DND-41 (cell line): ENCODE measurements around the gene ADAMTSL3.

Source experiments
- ATAC-seq: fragments of 200-7000 bp; cut with Tn5 transposase; 3 replicates; pipeline ENCODE4 v1.9.1; 2021; ENCODE audit warnings: low read depth; ENCODE audit not compliant: insufficient read depth
- DNase-seq: peaks from one replicate; pipeline ENCODE4 v3.0.0-alpha.2; 2020
- H2AFZ ChIP-seq: 2 replicates; pipeline ENCODE4 v1.6.0; 2012; ENCODE audit warnings: low read depth, low read length
- H3K27ac ChIP-seq: 2 replicates; pipeline ENCODE4 v1.5.1; 2012; ENCODE audit warnings: low read length, inconsistent platforms
- H3K27me3 ChIP-seq: fragments of 200-600 bp; sonication (generic); 2 replicates; pipeline ENCODE4 v1.6.0; 2012; ENCODE audit warnings: low read length, mild to moderate bottlenecking, inconsistent platforms; ENCODE audit not compliant: insufficient read depth, poor library complexity
- H3K36me3 ChIP-seq: 2 replicates; pipeline ENCODE4 v1.5.1; 2012; ENCODE audit warnings: low read length, inconsistent platforms; ENCODE audit not compliant: insufficient read depth
- H3K4me1 ChIP-seq: 2 replicates; pipeline ENCODE4 v1.5.1; 2012; ENCODE audit warnings: mild to moderate bottlenecking, low read length; ENCODE audit not compliant: insufficient read depth
- H3K4me2 ChIP-seq: 2 replicates; pipeline ENCODE4 v1.6.0; 2012; ENCODE audit warnings: mild to moderate bottlenecking, moderate library complexity, low read length, inconsistent platforms; ENCODE audit not compliant: insufficient read depth
- H3K4me3 ChIP-seq, 2 experiments: fragments of 200-600 bp in 1 of 2; shearing (Covaris generic) in 1 of 2; 2 replicates each; pipeline ENCODE4 v1.5.1; 2012 to 2016; ENCODE audit warnings: inconsistent platforms in 2 of 2, low read length in 2 of 2, mild to moderate bottlenecking in 2 of 2, low read depth in 1 of 2, moderate library complexity in 1 of 2
- H3K79me2 ChIP-seq: 2 replicates; pipeline ENCODE4 v1.6.0; 2012; ENCODE audit warnings: low read length, inconsistent platforms; ENCODE audit not compliant: insufficient read depth
- H3K9ac ChIP-seq: 2 replicates; pipeline ENCODE4 v1.6.0; 2012; ENCODE audit warnings: low read depth, mild to moderate bottlenecking, inconsistent platforms, low read length, moderate library complexity
- H3K9me3 ChIP-seq: 2 replicates; pipeline ENCODE4 v1.5.1; 2012; ENCODE audit warnings: low read length, moderate library complexity, mild to moderate bottlenecking, inconsistent platforms; ENCODE audit not compliant: insufficient read depth, severe bottlenecking
- H4K20me1 ChIP-seq: 2 replicates; pipeline ENCODE4 v1.6.0; 2012; ENCODE audit warnings: low read length; ENCODE audit not compliant: insufficient read depth
- CTCF ChIP-seq: IDR thresholded peaks from 2 replicates; pipeline ENCODE4 v1.5.1; 2012; ENCODE audit warnings: borderline replicate concordance, low read length, moderate library complexity, mild to moderate bottlenecking; ENCODE audit not compliant: poor library complexity, severe bottlenecking; ENCODE audit errors: extremely low read depth
- EZH2 ChIP-seq: IDR thresholded peaks from 3 replicates; pipeline ENCODE4 v1.6.1; 2012; ENCODE audit warnings: borderline replicate concordance, low read depth, mild to moderate bottlenecking, moderate library complexity, low read length, inconsistent platforms; ENCODE audit not compliant: severe bottlenecking

ADAMTSL3 gene

GRCh38 chr15:84033793-84034553 lies 380.1 kb downstream of the ADAMTSL3 start:
- no peak for TF ChIP-seq CTCF
- TF ChIP-seq EZH2, result no peak
- Histone ChIP-seq H3K36me3 (no peaks in the 10 kb centered on the region), H4K20me1 (no peaks in the 10 kb centered on the region), H2AFZ (no peak overlapping the region), H3K27me3 (peaks cover under 1% of the 10 kb centered on the region), H3K9me3 (no peaks in the 10 kb centered on the region), H3K9ac (no peak overlapping the region), H3K4me3 (no peak overlapping the region), H3K4me1 (no peaks in the 10 kb centered on the region), H3K27ac (no peak overlapping the region), H3K79me2 (no peaks in the 10 kb centered on the region), H3K4me2 (no peak overlapping the region)
- no peak for ATAC-seq
- DNase-seq, result no peak

- TF ChIP-seq EZH2 (no peak), CTCF (peak; percentile 38)
- Histone ChIP-seq H3K4me3 (no peak overlapping the region), H4K20me1 (no peaks in the 10 kb centered on the region), H3K27ac (no peak overlapping the region), H3K27me3 (peaks cover 3% of the 10 kb centered on the region), H3K4me2 (no peak overlapping the region), H3K79me2 (no peaks in the 10 kb centered on the region), H2AFZ (no peak overlapping the region), H3K4me1 (no peaks in the 10 kb centered on the region), H3K36me3 (no peaks in the 10 kb centered on the region), H3K9me3 (no peaks in the 10 kb centered on the region), H3K9ac (no peak overlapping the region)
- DNase-seq (no peak), ATAC-seq (no peak)
Observed at GRCh38 chr15:84034578-84035398, 380.9 kb downstream of the ADAMTSL3 start.

- Histone ChIP-seq H3K79me2 (no peaks in the 10 kb centered on the region), H3K27me3 (peaks cover 3% of the 10 kb centered on the region), H2AFZ (no peak overlapping the region), H3K4me3 (no peak overlapping the region), H3K4me1 (no peaks in the 10 kb centered on the region), H3K36me3 (no peaks in the 10 kb centered on the region), H3K9me3 (no peaks in the 10 kb centered on the region), H3K27ac (no peak overlapping the region), H3K4me2 (no peak overlapping the region), H4K20me1 (no peaks in the 10 kb centered on the region), H3K9ac (no peak overlapping the region)
- ATAC-seq, result no peak
- DNase-seq, result no peak
- TF ChIP-seq CTCF (peak; percentile 53), EZH2 (no peak)
Observed at GRCh38 chr15:84035399-84035766, 381.5 kb downstream of the ADAMTSL3 start.
